HG02943 (cell line): ENCODE data around the gene SLC35A1.
"Not testable (repeated sequence)": the region's sequence is repeated elsewhere in the genome, so short reads cannot be mapped to it uniquely, and the experiment has no call there.

Experiments
- ATAC-seq: cut with Tn5 transposase; IDR thresholded peaks from one replicate; pipeline ENCODE4 v1.9.1; 2021; ENCODE audit warnings: mild to moderate bottlenecking, low read depth, moderate library complexity; ENCODE audit not compliant: unreplicated experiment

SLC35A1 gene

GRCh38 chr6:87472525-87473418 lies at the start of gene SLC35A1:
TSS of gene SLC35A1 (plus strand) at chr6:87472974. CDS start at chr6:87473004, 30 bp downstream.
- peak; percentile 88 for ATAC-seq

GRCh38 chr6:87426789-87427188 lies 46.0 kb upstream of the SLC35A1 start:
- no peak for ATAC-seq

- ATAC-seq: no peak
These were observed 42.3 kb upstream of the SLC35A1 start for GRCh38 chr6:87430499-87430898.

- no peak for ATAC-seq
These were observed 41.5 kb upstream of the SLC35A1 start for GRCh38 chr6:87431263-87431662.

GRCh38 chr6:87436435-87436834 lies 36.3 kb upstream of the SLC35A1 start:
- ATAC-seq: no peak

GRCh38 chr6:87441711-87442110 lies 31.1 kb upstream of the SLC35A1 start:
- ATAC-seq: no peak

GRCh38 chr6:87444362-87444761 lies 28.4 kb upstream of the SLC35A1 start:
- ATAC-seq: no peak

GRCh38 chr6:87465051-87465450 lies 7.7 kb upstream of the SLC35A1 start:
- no peak for ATAC-seq

- peak; percentile 71 for ATAC-seq
These were observed 687 bp downstream of the SLC35A1 start for GRCh38 chr6:87473419-87473903.

GRCh38 chr6:87481931-87482330 lies 9.2 kb downstream of the SLC35A1 start:
- ATAC-seq: no peak

- ATAC-seq: no peak
These were observed 9.6 kb downstream of the SLC35A1 start for GRCh38 chr6:87482366-87482765.

GRCh38 chr6:87483929-87484328 lies 11.2 kb downstream of the SLC35A1 start:
- no peak for ATAC-seq

- no peak for ATAC-seq
These were observed 11.7 kb downstream of the SLC35A1 start for GRCh38 chr6:87484491-87484890.

- no peak for ATAC-seq
These were observed 14.8 kb downstream of the SLC35A1 start for GRCh38 chr6:87487555-87487954.

- ATAC-seq: not testable (repeated sequence)
These were observed 16.6 kb downstream of the SLC35A1 start for GRCh38 chr6:87489326-87489725.

GRCh38 chr6:87494761-87495422 lies 22.1 kb downstream of the SLC35A1 start:
- peak; percentile 78 for ATAC-seq

GRCh38 chr6:87498048-87498447 lies 25.3 kb downstream of the SLC35A1 start:
- no peak for ATAC-seq

- ATAC-seq: no peak
These were observed 29.2 kb downstream of the SLC35A1 start for GRCh38 chr6:87501809-87502572.

GRCh38 chr6:87504441-87504840 lies 31.7 kb downstream of the SLC35A1 start:
- ATAC-seq: no peak

GRCh38 chr6:87514831-87515230 lies 42.1 kb downstream of the SLC35A1 start:
- ATAC-seq: no peak

- no peak for ATAC-seq
These were observed 45.7 kb downstream of the SLC35A1 start for GRCh38 chr6:87518453-87518852.
